Breast epithelium (tissue), 4 donors: Measurements from ENCODE around the gene SERPINA12. TPM values are rescaled to one million over a fixed set of nuclear protein-coding genes. Genes with fewer than 3 reads are reported as not detected.
"Not testable (repeated sequence)": the region's sequence is repeated elsewhere in the genome, so short reads cannot be mapped to it uniquely, and the experiment has no call there.

Experiments used
- DNase-seq, 2 donors: peaks; one replicate each; pipeline ENCODE4 v3.0.0-alpha.2; 2019; ENCODE audit warnings: low spot score in 2 of 2
- H3K27ac ChIP-seq, 2 donors: fragments of 200-600 bp; sonication (generic) in 1 of 2; one replicate each; pipeline ENCODE4 v1.5.1; 2016 to 2019; ENCODE audit warnings: mild to moderate bottlenecking in 1 of 2
- H3K27me3 ChIP-seq, 2 donors: fragments of 200-600 bp; sonication (generic) in 1 of 2; one replicate each; pipeline versions ENCODE4 v1.5.1 to v1.6.0; 2017 to 2019; ENCODE audit warnings: control low read depth in 1 of 2, mild to moderate bottlenecking in 1 of 2
- H3K36me3 ChIP-seq: fragments of 200-600 bp; one replicate; pipeline ENCODE4 v1.5.1; 2019
- H3K4me1 ChIP-seq, 2 donors: fragments of 200-600 bp; sonication (generic); one replicate each; pipeline ENCODE4 v1.5.1; 2016 to 2019; ENCODE audit warnings: control low read depth in 1 of 2
- H3K4me3 ChIP-seq, 3 donors: fragments of 200-600 bp; sonication (generic); 1 replicate in 2 of 3; 2 replicates in 1 of 3; pipeline ENCODE4 v1.5.1; 2016 to 2019; ENCODE audit warnings: mild to moderate bottlenecking in 3 of 3, moderate library complexity in 2 of 3
- H3K9me3 ChIP-seq, 2 donors: fragments of 200-600 bp; sonication (generic) in 1 of 2; one replicate each; pipeline ENCODE4 v1.5.1; 2016 to 2019; ENCODE audit warnings: control low read depth in 1 of 2
- CTCF ChIP-seq, 3 donors: fragments of 450-650 bp; IDR thresholded peaks; one replicate each; pipeline ENCODE4 v1.5.1; 2016 to 2017; ENCODE audit warnings: antibody characterized with exemption in 3 of 3, mild to moderate bottlenecking in 3 of 3, moderate library complexity in 3 of 3
- POLR2A ChIP-seq: fragments of 450-650 bp; IDR thresholded peaks from one replicate; pipeline ENCODE4 v1.6.1; 2016; ENCODE audit warnings: antibody characterized with exemption, mild to moderate bottlenecking, moderate library complexity
- POLR2AphosphoS5 ChIP-seq, 3 donors: sonication (generic); formaldehyde crosslinking; IDR thresholded peaks; one replicate each; pipeline ENCODE4 v1.6.1; 2017; ENCODE audit warnings: antibody characterized with exemption in 3 of 3
- intact Hi-C: fragments of 100-400 bp; cut with DNase I; formaldehyde crosslinking; loops from one replicate; pipeline ENCODE4 v1.15.1; 2023; ENCODE audit warnings: low total_unique reads
- total RNA-seq, 3 donors: library from RNA; depleted of rRNA; stranded (reverse); fragments of >200 nt; gene quantifications; one replicate each; pipeline ENCODE4 v1.1.0, GENCODE V29; 2016

SERPINA12 gene
- total RNA-seq, 3 donors from 2014 or later, result not detected

DNA sequence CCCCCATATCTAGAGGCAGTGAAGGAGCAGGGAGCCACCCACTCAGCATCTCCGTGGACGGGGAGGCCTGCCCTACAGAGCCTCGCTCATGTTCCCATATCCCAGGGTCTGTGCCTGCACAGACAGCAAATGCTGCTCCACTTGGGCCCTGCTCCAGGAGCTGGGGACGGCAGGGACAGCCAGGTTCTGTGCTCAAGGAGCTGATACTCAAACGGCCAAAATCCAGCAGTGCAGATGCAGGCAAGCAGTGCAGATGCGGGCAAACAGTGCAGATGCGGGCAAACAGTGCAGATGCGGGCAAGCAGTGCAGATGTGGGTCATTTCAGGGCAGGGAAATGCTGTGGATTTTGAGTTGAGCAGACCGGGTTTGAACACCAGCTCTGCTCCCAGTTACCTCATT lies 6.2 kb upstream of the SERPINA12 start:
- Histone ChIP-seq H3K27me3 (no peaks in the 10 kb centered on the region), H3K4me3 (no peak overlapping the region), H3K4me1 (peaks cover 0 to 5% of the 10 kb centered on the region in 2 donors), H3K27ac (no peak overlapping the region), H3K9me3 (no peaks in the 10 kb centered on the region), H3K36me3 (no peaks in the 10 kb centered on the region)
- intact Hi-C loops, result no loop called here
- DNase-seq, result peak in 1 of 2 donors; percentile 33
- TF ChIP-seq POLR2A (no peak), POLR2AphosphoS5 (IDR thresholded peaks at IDR 0.05) (no peak), CTCF (IDR thresholded peaks at IDR 0.05) (no peak)

- Histone ChIP-seq H3K27me3 (no peaks in the 10 kb centered on the region), H3K27ac (no peak overlapping the region), H3K4me3 (no peak overlapping the region), H3K4me1 (peaks cover 0 to 5% of the 10 kb centered on the region in 2 donors), H3K9me3 (no peaks in the 10 kb centered on the region), H3K36me3 (no peaks in the 10 kb centered on the region)
- intact Hi-C loops, result no loop called here
- TF ChIP-seq POLR2AphosphoS5 (IDR thresholded peaks at IDR 0.05) (no peak), POLR2A (no peak), CTCF (IDR thresholded peaks at IDR 0.05) (no peak)
- peak in 1 of 2 donors; percentile 47 for DNase-seq
Measured at GRCh38 chr14:94514351-94514750, 5.1 kb upstream of the SERPINA12 start.

DNA sequence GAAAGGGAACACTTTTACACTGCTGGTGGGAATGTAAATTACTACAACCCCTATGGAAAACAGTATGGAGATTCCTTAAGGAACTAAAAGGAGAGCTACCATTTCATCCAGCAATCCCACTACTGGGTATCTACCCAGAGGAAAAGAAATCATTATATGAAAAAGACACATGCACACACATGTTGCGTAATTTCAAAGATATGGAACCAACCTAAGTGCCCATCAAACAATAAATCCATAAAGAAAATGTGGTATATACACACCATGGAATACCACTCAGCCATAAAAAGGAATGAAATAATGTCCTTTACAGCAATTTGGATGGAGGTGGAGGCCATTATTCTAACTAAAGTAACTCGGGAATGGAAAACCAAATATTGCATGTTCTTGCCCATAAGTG lies 1.2 kb upstream of the SERPINA12 start:
- intact Hi-C loops, DNase-seq, H3K9me3 ChIP-seq, H3K4me1 ChIP-seq, H3K4me3 ChIP-seq, H3K36me3 ChIP-seq, H3K27ac ChIP-seq, H3K27me3 ChIP-seq: not testable (repeated sequence)

DNA sequence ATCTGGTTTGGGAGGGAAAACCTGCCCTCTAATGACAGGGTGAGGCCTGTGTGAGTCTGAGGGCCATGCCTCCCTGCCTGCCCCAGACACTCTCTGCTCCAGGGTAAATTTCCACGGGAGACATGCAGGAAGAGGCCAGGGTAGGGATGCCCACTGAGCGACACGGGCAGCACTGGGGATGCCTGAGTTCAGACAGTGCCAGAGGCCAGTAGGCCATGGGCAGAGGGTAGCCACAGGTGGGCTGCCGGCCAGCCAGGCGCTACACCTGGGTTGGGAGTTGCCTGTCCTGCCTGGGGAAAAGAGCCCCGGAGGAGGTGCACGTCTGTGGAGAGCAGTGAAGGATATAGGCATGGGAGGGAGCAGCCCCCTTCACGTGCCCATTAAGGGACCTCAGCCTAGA lies 3.6 kb downstream of the SERPINA12 start:
- H3K36me3 ChIP-seq, result no peaks in the 10 kb centered on the region
- no peak overlapping the region for H3K27ac ChIP-seq
- H3K4me3 ChIP-seq, result no peak overlapping the region
- TF ChIP-seq POLR2A (no peak), CTCF (IDR thresholded peaks at IDR 0.05) (no peak), POLR2AphosphoS5 (IDR thresholded peaks at IDR 0.05) (no peak)
- H3K27me3 ChIP-seq, result no peaks in the 10 kb centered on the region
- no peaks in the 10 kb centered on the region for H3K9me3 ChIP-seq
- no peaks in the 10 kb centered on the region for H3K4me1 ChIP-seq
- intact Hi-C loops, result no loop called here
- peak in 1 of 2 donors; percentile 24 for DNase-seq

DNA sequence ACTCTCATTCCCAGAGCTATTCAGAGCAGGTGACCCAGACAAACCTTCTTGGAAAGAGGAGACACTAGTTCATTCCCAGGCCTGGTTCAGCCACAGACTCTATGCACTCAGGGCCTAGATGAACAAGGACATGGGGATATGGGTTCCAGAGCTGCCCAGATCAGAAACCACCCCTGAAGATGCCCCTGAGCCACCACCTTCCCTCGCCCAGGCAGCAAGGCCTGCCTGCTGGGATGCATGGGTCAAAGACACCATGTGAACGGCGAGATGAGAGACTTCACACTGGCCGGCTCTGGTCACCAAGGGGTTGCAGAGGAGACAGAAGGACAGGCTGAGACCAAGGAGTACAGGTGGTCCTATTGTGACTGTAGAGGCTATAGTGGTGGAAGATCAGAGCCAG lies 4.1 kb downstream of the SERPINA12 start:
- H3K4me3 ChIP-seq, result no peak overlapping the region
- TF ChIP-seq CTCF (IDR thresholded peaks at IDR 0.05) (no peak), POLR2AphosphoS5 (IDR thresholded peaks at IDR 0.05) (no peak), POLR2A (no peak)
- no peak overlapping the region for H3K27ac ChIP-seq
- intact Hi-C loops, result no loop called here
- no peaks in the 10 kb centered on the region for H3K4me1 ChIP-seq
- no peaks in the 10 kb centered on the region for H3K9me3 ChIP-seq
- H3K27me3 ChIP-seq, result no peaks in the 10 kb centered on the region
- no peaks in the 10 kb centered on the region for H3K36me3 ChIP-seq
- DNase-seq, result peak in 1 of 2 donors; percentile 36
